Measurements from ENCODE around the gene DGKE.

The DGKE gene

GRCh38 chr17:56833809-56834379 lies at the start of gene DGKE, which contains the start of gene C17orf67:
Gene DGKE (plus strand): TSS chr17:56834151. CDS start chr17:56834796, 645 bp downstream.
Gene C17orf67 (minus strand): TSS chr17:56833920. CDS start chr17:56815810, 18,110 bp downstream.
- DNase-seq = peak; percentile 45 to 59

DNA sequence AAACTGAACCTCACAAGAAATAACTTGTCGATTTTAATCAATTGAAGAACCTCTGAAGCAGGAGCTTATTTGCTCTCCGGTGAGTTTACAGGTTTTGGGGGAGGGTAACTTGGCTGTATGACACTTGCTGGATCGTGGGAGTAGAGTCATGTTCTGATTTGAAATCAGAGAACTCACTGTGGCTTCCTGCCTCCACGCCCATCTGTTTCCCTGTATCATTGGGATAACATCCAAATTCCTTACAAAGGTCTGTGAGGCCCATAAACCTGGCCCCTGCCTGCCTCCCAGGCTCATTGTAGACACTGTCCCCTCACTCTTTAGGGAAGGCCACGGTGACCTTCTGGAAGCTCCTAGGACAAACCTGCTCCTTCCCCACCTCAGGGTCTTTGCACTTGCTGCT lies 48.5 kb upstream of the DGKE start:
- DNase-seq = no peak

- no peak for DNase-seq
Observed at GRCh38 chr17:56785997-56786680, 47.8 kb upstream of the DGKE start.

DNA sequence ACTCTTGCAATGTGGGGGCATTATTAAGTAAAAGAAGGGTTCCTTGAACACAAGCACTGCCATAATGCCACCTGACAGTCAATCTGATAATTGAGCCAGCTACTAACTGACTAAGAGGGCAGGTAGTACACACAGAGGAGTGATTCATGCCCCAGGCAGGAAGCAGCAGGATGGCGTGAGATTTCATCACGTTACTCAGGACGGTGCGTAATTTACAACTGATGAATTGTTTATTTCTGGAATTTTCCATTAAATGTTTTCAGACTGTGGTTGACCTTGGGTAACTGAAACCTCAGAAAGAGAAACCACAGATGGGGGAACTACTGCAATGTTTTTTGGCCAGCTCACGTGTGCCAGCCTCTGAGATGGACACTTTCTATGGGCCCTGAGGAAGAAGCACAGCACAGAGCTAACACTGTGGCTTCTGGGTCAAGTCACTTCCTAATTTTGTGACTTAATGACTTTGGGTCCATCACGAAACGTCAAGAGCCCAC lies 46.9 kb upstream of the DGKE start:
- peak; percentile 92 to 95 for DNase-seq

- no peak for DNase-seq
Observed at GRCh38 chr17:56792267-56792666, 41.7 kb upstream of the DGKE start.

- no peak for DNase-seq
Observed at GRCh38 chr17:56793531-56793930, 40.4 kb upstream of the DGKE start.

DNA sequence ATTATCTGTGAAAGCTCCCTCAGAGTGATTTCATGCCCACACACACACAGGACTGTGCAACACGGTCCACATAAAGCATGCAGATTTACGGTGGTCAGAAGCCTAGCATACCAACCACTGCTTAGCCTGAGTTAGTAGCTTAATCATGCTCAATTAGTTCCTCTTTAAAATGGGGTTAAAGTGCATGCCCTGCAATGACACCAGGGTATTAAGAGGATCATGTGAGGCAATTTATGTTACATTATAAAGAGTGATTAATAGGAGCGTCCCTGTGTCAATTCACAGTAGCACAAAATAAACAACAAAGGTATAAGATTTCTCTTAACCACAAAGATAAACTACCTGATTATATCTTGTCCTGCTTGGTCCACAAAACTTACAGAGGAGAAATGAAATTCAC lies 40.0 kb upstream of the DGKE start:
- peak in 1 of 2 experiments; percentile 20 for DNase-seq

- DNase-seq = no peak
Observed at GRCh38 chr17:56795221-56795865, 38.6 kb upstream of the DGKE start.

DNA sequence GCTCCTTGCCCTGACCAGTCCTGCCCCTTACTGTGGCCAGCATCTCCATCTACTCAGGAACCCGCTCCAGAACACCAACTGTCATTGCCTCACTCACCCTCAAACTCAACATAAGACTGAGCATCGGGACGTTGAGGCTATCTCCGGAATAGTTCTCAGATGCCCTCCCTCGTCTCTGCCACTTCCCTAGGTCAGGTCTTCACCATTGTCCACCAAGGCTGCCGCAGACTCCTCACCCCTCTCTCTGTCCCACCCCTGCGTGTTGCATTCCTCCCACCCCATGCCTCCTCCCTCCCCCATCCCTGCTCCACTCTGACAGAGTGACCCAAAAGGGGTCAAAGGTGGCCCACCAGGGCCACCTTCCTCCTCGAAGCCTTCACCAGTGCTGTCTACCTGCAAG lies 37.4 kb upstream of the DGKE start:
- no peak for DNase-seq

- DNase-seq = no peak
Observed at GRCh38 chr17:56798916-56799315, 35.0 kb upstream of the DGKE start.

- no peak for DNase-seq
Observed at GRCh38 chr17:56801459-56802178, 32.3 kb upstream of the DGKE start.

- no peak for DNase-seq
Observed at GRCh38 chr17:56803071-56803470, 30.9 kb upstream of the DGKE start.

DNA sequence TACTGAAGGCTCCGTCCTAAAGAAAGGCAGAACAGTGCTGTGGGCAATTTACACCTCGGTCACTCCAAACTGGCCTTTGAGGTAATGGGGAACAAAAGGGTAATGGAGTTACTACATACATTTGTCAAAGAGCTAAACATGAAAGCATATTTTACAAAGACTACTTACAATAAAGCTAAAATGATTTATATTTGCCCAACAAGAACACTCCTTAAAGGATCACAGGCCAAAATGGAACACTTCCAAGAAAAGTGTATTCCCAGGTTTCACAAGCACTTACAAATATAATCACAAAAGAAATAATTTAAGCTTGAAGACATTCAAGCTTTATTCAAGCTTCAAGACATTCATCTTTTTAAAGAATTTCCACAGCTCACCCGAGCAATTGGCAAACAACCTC lies 29.5 kb upstream of the DGKE start:
- no peak for DNase-seq

- DNase-seq = no peak
Observed at GRCh38 chr17:56806949-56807348, 27.0 kb upstream of the DGKE start.

DNA sequence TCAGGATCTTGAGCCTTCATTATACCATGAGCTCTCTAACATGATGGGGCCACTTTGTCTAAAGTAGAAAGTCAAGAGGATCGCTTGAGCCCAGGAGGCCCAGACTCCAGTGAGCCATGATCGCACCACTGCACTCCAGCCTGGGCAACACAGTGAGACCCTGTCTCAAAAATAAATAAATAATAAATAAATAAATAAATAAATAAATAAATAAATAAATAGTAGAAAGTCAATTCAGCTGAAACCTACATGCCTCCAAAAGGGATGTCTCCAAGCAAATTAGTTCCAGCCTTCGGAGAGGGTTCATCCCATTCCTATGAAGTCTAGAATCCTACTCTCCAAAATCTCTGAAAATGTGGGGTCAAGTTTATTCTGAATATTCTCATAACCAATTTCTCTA lies 26.2 kb upstream of the DGKE start:
- no peak for DNase-seq

DNA sequence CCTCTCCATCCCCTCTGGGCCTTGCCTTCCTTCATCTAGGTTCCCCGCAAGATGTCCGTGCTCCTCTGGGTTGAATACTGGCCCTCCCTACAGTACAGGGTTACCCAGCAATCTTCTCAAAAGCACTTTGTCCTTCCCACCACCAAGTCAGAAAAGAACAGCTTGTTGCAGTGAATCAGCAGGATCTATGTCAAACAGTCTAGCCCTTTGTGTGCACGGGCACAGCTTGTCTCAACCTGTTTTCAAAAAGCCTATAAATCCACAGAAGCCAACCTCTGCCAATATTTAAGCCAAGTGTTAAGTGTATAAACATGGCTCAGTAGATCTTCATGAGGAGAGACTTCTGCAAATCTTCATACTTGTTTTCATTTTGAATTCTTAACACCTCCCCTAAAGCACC lies 25.4 kb upstream of the DGKE start:
- DNase-seq = no peak

DNA sequence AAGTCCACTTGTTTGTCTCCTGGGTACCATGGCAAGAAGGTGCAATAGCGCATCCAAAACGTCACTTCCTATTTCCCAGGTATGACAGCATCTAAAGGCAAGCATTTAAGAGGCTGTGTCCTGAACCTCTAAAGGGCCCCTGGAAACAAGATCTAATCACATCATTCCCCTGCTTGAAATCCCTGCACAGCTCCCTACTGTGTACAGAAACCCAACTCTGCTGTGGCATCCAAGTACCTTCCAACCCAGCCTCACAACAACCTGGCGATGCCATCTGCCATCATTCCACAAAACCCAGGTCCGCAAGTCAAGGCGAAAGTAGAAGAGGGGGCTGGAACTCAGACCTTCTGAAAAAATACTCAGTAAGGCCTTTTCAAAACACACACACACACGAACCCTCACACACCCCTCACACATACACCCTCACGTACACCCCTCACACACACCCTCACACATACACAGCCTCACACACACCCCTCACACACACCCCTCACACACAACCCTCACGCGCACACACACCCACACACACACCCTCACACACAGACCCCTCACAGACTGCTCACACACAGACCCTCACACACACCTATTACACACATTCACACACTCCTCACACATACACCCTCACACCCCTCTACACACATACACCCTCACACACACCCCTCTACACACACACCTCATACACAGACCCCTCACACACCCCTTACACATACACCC lies 24.7 kb upstream of the DGKE start:
- DNase-seq = no peak

DNA sequence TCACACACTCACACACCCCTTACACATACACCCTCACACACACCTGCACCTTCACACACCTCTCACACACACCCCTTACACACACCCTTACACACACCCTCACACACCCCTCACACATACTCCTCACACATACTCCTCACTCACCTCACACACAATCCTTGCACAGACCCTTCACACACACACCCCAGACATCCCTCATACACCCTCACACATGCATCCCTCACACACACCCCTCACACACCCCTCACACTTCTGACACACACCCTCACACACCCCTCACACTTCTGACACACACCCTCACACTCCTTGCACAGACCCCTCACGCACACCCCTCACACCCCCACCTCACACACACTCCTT lies 24.2 kb upstream of the DGKE start:
- DNase-seq = no peak

DNA sequence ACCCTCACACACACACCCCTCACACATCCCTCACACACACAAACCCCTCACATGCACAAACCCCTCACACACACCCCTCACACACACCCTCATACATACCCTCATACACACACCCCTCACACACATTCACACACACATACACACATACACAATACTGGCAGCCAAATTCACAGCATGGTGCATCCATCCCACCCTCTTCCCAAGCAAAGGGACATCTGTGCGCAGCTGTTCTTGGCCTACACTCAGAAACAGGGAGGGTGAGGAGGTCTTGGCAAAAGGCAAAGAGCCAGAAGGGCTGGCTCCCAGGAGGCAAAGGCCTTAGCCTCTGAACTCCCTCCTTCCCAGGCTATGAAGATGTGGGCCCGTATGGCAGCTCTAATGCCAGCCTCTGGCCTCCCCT lies 23.6 kb upstream of the DGKE start:
- no peak for DNase-seq

DNA sequence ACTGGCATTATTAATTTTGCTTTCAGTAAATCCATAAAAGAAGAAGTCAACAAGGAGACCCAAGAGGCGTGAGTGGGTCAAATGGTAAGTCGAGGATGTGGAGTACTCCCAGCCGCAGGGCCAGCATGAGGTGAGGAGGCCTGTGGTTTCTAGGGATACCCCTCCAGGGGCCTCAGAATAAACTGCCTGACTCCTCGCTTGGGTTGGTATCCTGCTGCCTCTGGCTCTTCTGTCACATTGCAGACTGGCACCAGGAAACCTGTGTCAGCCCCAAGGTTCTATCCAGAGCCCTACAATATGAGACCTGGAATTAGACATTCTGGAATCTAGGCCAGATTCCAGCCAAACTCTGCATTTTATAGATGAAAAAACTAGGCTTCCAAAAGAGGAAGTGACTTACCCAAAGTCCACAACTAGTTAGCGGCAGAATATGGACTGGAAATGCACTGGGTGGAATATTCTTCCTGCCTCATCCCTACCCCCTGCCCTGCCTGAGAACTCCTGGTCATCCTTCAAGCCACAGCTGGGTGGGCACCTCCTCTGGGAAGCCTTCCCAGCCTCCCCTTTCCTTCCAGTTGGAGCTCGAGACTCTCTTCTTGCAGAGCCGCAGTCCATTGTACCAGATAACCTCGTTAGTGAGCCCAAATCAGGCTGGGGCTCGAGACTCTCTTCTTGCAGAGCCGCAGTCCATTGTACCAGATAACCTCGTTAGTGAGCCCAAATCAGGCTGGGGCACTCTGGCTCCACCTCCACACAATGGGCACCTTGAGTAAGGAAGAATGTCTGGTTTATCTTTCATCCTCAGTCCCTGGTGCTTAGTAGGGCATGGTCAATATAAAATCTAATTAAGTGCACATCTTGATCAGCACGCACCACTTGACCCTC lies 22.8 kb upstream of the DGKE start:
- no peak for DNase-seq

DNA sequence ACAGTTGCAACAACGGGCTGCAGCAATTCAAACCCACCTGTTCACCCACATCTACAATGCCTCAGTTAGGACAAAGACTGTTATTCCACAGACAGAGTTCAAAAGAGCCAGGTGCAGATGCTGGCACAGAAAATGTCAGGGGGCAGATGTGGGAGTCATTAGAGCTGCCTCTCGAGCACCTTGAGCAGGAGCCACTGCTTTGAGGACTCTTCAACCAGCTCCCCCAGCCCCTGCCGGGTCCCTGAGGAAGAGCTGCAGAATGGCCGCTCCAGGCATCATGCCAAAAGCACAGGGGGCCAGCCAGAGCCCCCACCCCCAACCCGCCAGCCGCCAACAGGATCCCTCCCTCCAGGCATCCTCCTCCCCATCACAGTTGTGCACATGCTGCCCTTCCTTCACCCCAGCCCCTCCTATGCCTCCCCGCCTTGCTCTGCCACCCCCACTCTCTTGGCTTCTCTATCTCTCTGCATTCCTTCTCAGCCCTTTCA lies 21.0 kb upstream of the DGKE start:
- no peak for DNase-seq

GRCh38 chr17:56815711-56816110 lies 18.2 kb upstream of the DGKE start:
- DNase-seq = no peak
